ENCODE results near the gene USP2. TPM values are rescaled to one million over a fixed set of nuclear protein-coding genes. Genes with fewer than 3 reads are reported as not detected.

USP2 gene
- polyA plus RNA-seq, 5 donors: 2.0 to 6.2 (median 3.8) TPM

- peak in 1 of 2 donors; percentile 60 for DNase-seq
Observed at GRCh38 chr11:119323532-119324033, 57.9 kb downstream of the USP2 start.

GRCh38 chr11:119322921-119323531, 58.5 kb downstream of the USP2 start:
- DNase-seq: no peak

GRCh38 chr11:119322360-119322739, 59.1 kb downstream of the USP2 start:
- no peak for DNase-seq

GRCh38 chr11:119320776-119321524, 60.5 kb downstream of the USP2 start:
- peak in 1 of 2 donors; percentile 47 for DNase-seq

- no peak for DNase-seq
Observed at GRCh38 chr11:119320240-119320775, 61.2 kb downstream of the USP2 start.

- DNase-seq: no peak
Observed at GRCh38 chr11:119319700-119320239, 61.7 kb downstream of the USP2 start.

- DNase-seq: no peak
Observed at GRCh38 chr11:119319136-119319699, 62.3 kb downstream of the USP2 start.

- DNase-seq: no peak
Observed at GRCh38 chr11:119318240-119319135, 63.0 kb downstream of the USP2 start.

- no peak for DNase-seq
Observed at GRCh38 chr11:119317592-119318239, 63.8 kb downstream of the USP2 start.

GRCh38 chr11:119316729-119317591, 64.5 kb downstream of the USP2 start, which contains the start of gene MCAM:
MCAM (minus strand) TSS chr11:119317130; CDS start chr11:119317101, 29 bp downstream.
- peak in 1 of 2 donors; percentile 59 for DNase-seq

GRCh38 chr11:119316016-119316728, 65.3 kb downstream of the USP2 start:
- DNase-seq: peak in 1 of 2 donors; percentile 42

- no peak for DNase-seq
Observed at GRCh38 chr11:119315131-119316015, 66.1 kb downstream of the USP2 start.

- DNase-seq: no peak
Observed at GRCh38 chr11:119314726-119315125, 66.8 kb downstream of the USP2 start.

GRCh38 chr11:119310682-119311052, 70.8 kb downstream of the USP2 start:
- no peak for DNase-seq

- no peak for DNase-seq
Observed at GRCh38 chr11:119309953-119310681, 71.4 kb downstream of the USP2 start.

- no peak for DNase-seq
Observed at GRCh38 chr11:119309411-119309810, 72.1 kb downstream of the USP2 start.

- no peak for DNase-seq
Observed at GRCh38 chr11:119307974-119308373, 73.5 kb downstream of the USP2 start.

All from right lung (tissue), 5 donors.